Right atrium auricular region (tissue), 2 donors: ENCODE results near the gene TSPAN1. TPM values are rescaled to one million over a fixed set of nuclear protein-coding genes. Genes with fewer than 3 reads are reported as not detected.

ENCODE experiments used
- DNase-seq: peaks from one replicate; pipeline ENCODE4 v3.0.0-alpha.2; 2019; ENCODE audit warnings: low spot score
- H3K27ac ChIP-seq, 2 donors: fragments of 200-600 bp; sonication (generic); 1 replicate in 1 of 2; 2 replicates in 1 of 2; pipeline ENCODE4 v1.5.1; 2016 to 2019
- H3K27me3 ChIP-seq, 2 donors: fragments of 200-600 bp; sonication (generic); one replicate each; pipeline versions ENCODE4 v1.5.1 to v1.6.0; 2017 to 2019
- H3K36me3 ChIP-seq: fragments of 200-600 bp; sonication (generic); one replicate; pipeline ENCODE4 v1.5.1; 2016
- H3K4me1 ChIP-seq, 2 donors: fragments of 200-600 bp; sonication (generic); one replicate each; pipeline versions ENCODE4 v1.5.1 to v1.6.0; 2017 to 2019
- H3K4me3 ChIP-seq, 2 donors: fragments of 200-600 bp; sonication (generic); 1 replicate in 1 of 2; 2 replicates in 1 of 2; pipeline ENCODE4 v1.5.1; 2017 to 2019; ENCODE audit warnings: mild to moderate bottlenecking in 1 of 2, moderate library complexity in 1 of 2
- H3K9me3 ChIP-seq, 2 donors: fragments of 200-600 bp; sonication (generic); one replicate each; pipeline ENCODE4 v1.5.1; 2019
- total RNA-seq, 2 donors: library from RNA; depleted of rRNA; stranded (reverse); fragments of >200 nt; gene quantifications; one replicate each; pipeline ENCODE4 v1.1.0, GENCODE V29; 2016
- TF ChIP-seq, protein P1 (sequence below), 2 donors: fragments of 200-600 bp; sonication (generic); IDR thresholded peaks; one replicate each; pipeline ENCODE4 v1.5.1; 2019; ENCODE audit warnings: antibody characterized with exemption in 2 of 2

The TSPAN1 gene
- total RNA-seq, 2 donors from 2014 or later, result 2.0 to 2.3 TPM

DNA sequence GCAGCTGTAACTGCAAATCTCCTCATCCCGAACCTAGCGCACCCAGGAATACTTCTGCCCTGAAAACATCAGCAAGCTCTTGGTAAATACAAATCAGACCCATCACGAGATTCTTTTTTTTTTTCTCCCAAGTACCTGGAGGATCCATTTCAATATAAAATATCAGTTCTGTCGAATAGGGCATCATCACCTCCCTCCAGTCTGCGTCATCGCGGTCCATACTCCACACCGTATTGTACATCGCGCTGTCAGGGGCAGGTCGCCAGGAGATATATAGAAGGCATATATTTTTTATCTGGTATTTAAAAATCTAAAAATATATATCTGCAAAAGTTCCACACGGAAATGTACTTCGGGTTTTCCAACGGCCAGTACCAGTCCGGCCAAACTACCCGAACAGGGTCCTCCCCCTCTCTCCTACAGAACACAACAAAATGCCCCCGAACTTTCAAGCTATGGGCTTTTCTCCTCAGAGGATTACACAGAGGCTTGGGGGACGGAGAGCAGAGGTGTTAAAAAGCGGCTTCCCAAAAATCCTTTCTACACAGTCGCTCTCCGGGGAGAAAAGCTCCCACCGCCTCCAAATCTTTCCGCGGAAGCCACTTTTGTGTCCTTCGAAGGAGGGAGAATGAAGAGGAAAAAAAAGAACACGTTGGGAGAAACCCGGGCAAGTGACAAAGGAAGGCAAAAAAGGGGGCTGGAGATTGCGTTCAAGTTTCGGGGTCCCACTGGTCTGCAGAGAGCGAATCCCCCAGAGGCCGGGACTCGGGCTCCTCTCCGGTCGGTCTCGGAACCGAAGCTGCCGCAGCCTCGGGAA is 43.0 kb upstream of the TSPAN1 start:
- Histone ChIP-seq H3K4me1 (peaks cover 0 to 25% of the 10 kb centered on the region in 2 donors), H3K36me3 (no peaks in the 10 kb centered on the region), H3K27me3 (no peaks in the 10 kb centered on the region), H3K4me3 (peak overlapping the region; percentile 73 to 78), H3K27ac (peak overlapping the region; percentile 95 to 96), H3K9me3 (no peaks in the 10 kb centered on the region)
- DNase-seq, result peak; percentile 60
- TF ChIP-seq, protein P1, sequence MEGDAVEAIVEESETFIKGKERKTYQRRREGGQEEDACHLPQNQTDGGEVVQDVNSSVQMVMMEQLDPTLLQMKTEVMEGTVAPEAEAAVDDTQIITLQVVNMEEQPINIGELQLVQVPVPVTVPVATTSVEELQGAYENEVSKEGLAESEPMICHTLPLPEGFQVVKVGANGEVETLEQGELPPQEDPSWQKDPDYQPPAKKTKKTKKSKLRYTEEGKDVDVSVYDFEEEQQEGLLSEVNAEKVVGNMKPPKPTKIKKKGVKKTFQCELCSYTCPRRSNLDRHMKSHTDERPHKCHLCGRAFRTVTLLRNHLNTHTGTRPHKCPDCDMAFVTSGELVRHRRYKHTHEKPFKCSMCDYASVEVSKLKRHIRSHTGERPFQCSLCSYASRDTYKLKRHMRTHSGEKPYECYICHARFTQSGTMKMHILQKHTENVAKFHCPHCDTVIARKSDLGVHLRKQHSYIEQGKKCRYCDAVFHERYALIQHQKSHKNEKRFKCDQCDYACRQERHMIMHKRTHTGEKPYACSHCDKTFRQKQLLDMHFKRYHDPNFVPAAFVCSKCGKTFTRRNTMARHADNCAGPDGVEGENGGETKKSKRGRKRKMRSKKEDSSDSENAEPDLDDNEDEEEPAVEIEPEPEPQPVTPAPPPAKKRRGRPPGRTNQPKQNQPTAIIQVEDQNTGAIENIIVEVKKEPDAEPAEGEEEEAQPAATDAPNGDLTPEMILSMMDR (IDR thresholded peaks at IDR 0.05), result no peak

DNA sequence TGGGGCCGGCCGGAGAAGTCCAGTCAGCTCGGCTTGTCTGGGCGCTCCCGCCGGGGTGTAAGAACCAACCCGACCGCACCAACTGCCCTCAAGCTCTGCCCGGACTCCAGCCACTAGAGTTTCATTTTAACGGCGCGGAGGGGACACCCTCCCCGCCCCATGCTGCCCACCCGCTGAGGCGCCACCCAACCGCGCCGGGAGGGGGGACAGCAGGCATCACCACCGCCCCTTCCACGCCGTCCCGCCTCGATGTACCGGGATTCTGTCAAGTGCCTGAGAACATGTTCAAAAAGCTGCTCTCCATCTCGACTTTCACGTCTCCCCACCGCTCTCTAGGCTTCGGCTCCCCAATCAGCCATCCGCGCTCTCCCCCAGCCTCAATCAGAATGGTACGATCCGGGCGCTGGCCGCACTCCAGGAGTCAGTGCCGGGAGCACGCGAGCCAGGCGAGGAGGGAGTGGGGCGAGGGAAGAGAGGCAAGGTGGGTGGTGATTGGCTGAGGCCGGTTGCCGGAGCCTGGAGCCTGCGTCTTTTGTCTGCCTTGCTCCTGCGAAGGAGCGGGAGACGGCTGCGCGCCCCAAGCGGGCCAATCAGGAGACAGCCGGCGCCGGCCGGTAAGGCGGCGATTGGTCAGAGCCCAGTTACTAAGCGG is 42.2 kb upstream of the TSPAN1 start, which contains the start of gene PIK3R3:
TSS of gene PIK3R3 (minus strand) at position 101 of the 652 bp plus-strand sequence. CDS start 677 bp downstream, outside the sequence.
- Histone ChIP-seq H3K4me3 (peak within 1 kb of the TSS; percentile 73 to 78), H3K36me3 (no peaks in the 10 kb centered on the region), H3K27ac (peak within 1 kb of the TSS; percentile 95 to 96), H3K27me3 (no peaks in the 10 kb centered on the region), H3K9me3 (no peaks in the 10 kb centered on the region), H3K4me1 (peaks cover 0 to 25% of the 10 kb centered on the region in 2 donors)
- TF ChIP-seq, protein P1 (IDR thresholded peaks at IDR 0.05), result no peak
- peak; percentile 99 for DNase-seq

DNA sequence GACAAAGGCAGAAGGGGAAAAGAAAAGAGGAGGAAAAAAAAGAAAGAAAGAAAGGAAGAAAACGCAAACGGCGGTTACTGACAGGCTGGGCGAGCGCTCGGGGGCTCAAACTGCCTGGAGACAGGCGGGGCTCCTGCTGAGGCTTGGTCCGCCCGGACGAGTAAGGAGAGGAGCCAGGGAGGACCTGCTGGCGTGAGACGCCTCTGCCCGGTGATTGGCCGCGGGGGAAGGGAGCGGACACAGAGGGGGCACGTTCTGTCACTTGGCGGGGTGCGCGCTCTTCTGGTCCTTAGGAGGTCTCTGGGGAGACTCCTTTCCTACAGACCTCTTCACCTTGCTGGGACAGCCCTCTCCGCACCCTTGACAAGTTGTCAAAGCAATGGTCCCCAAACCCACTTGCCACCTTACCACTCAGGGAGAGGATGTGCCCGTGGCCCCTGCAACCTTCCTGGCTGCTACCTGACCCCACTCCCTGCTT is 41.7 kb upstream of the TSPAN1 start:
- TF ChIP-seq, protein P1 (IDR thresholded peaks at IDR 0.05), result no peak
- no peaks in the 10 kb centered on the region for H3K9me3 ChIP-seq
- no peaks in the 10 kb centered on the region for H3K36me3 ChIP-seq
- DNase-seq, result no peak
- H3K27me3 ChIP-seq, result no peaks in the 10 kb centered on the region
- H3K4me1 ChIP-seq, result peaks cover 0 to 25% of the 10 kb centered on the region in 2 donors
- H3K4me3 ChIP-seq, result peak overlapping the region; percentile 73 to 78
- H3K27ac ChIP-seq, result peak overlapping the region; percentile 95 to 96

DNA sequence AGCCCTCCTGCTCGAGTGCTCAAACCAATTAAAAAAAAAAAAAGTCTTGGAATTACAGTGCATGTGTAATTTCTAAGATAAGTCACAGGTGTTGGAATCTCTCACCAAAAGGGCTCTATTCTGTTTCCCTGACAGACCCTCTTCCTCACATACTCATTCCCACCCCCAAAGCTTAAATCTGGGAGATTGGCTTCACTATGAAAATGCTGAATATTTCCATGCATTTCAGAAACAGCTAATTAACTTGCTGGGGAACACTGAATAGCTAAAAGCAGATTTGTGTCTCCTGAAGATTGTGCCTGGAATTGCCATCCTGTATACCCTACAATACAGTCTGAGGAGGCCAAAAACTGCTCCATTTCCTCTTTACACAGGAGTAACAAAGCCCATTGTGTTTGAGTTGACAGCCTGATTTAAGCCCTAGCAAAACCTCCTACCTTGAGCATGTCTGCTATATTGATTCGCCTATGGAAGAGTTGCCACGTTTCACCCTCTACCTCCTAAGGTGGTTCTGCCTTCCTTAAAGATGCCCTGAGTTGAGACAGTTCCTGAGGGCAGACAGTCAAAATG is 41.0 kb upstream of the TSPAN1 start:
- no peaks in the 10 kb centered on the region for H3K27me3 ChIP-seq
- H3K4me3 ChIP-seq, result peak overlapping the region; percentile 73 to 78
- peak overlapping the region; percentile 95 to 96 for H3K27ac ChIP-seq
- TF ChIP-seq, protein P1 (IDR thresholded peaks at IDR 0.05), result no peak
- H3K36me3 ChIP-seq, result no peaks in the 10 kb centered on the region
- no peaks in the 10 kb centered on the region for H3K9me3 ChIP-seq
- DNase-seq, result no peak
- H3K4me1 ChIP-seq, result peaks cover 0 to 25% of the 10 kb centered on the region in 2 donors

DNA sequence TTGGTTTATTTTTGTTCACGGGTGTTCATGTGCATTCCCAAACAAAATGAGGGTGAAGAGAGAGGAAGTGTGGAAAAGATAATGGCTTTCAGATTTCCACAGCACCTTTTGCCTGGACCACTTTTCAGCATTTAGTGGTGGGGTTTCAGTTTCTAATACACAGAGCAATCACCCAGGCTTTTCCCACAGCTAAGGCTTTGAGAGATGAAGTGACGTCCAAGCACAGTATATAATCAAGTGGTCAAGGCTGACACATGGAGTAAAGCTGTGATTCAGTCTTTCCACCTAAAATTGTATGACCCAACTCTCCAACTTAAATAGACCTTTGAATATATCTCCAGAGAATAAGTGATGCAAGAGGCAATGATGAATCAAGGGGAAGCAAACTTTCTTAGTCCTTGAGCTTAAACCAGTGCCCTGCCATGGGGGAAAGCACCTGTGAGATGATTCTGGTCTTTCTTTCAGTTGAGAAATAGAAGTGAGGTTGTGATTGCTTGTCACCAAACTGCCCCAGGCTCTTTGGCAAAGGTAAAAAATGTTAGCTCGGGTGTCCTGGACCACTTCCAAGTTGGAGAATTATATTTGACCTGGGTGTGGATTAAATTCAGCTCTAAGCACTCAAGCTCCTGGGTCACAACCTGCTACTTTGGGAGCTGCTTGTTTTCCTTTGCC is 40.1 kb upstream of the TSPAN1 start:
- TF ChIP-seq, protein P1 (IDR thresholded peaks at IDR 0.05), result no peak
- Histone ChIP-seq H3K27me3 (no peaks in the 10 kb centered on the region), H3K4me3 (no peak overlapping the region), H3K9me3 (no peaks in the 10 kb centered on the region), H3K4me1 (peaks cover 0 to 25% of the 10 kb centered on the region in 2 donors), H3K36me3 (no peaks in the 10 kb centered on the region), H3K27ac (peak overlapping the region; percentile 95 to 96)
- DNase-seq, result no peak
